GM19328 (cell line): Measurements from ENCODE around the gene C3orf49.

ENCODE experiments used
- ATAC-seq: cut with Tn5 transposase; IDR thresholded peaks from one replicate; pipeline ENCODE4 v1.9.1; 2021; ENCODE audit warnings: mild to moderate bottlenecking, moderate library complexity; ENCODE audit not compliant: unreplicated experiment

Gene C3orf49

DNA sequence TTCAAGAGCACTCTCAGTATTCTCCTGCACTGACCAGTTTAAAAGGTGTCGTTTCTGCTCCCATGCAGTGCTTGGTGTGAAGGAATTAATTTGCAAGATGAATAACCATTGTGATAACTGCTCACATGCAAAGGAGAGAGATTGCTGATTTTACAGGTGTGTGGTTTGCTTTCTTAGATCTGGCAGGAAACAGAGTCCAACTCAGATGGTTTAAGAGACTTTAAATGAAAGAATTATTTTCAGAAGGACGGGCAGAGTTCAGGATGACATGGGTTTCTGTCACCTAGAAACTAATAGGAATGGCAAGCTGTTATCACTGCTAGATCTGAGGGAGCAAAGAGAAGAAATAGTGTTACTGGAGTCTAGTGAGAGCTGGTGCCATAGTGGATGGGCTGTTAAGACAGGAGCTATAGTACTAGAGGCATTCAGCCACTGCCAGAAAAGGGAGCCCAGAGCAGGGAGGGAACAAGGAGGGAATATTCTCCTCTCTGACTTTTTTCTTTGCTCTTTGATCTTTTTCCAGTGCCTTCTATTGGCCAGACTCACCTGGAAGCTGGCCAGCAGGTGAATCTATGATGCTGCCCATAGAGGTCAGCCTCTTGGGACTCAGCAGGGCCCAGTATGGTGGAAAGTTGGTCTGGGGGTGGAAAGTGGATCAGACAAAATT lies 59.4 kb downstream of the C3orf49 start:
- ATAC-seq = no peak

DNA sequence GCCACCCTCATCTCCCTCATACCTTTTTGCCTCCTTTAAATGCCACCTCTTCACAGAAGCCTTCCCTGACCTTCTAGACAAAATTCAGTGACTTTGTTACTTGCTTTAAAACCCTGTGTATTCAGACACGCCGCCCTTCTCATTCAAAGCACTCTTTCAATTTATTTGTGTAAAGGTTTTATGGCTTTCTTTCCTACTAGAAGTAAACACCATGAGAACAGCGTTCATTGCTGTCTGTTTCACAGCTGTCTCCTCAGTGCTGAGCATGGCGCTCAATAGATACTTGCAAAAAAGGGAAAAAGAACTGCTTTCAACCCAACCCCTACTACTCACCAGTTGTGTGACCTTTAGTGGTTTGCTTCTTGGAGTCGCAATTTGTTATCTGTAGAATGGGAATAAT lies 61.6 kb downstream of the C3orf49 start:
- ATAC-seq = no peak

DNA sequence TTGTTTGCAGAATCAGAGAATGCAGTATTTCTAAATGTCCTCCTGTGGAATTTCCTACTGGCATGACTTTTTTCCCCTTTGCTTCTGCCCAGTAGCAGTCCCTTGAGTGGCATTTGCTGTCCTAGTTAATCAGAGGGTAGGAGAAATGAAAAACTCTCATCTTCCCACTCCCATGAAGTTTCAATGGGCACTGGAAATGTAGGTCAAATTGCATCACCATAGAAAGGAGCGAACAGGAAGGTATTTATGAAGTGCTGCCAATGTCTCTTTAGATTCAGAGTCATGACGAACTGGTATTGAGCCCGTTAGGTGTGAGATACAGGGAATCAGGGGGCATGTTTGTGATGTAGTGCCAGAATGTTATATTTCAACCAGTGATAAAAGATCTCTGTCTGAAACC lies 67.8 kb downstream of the C3orf49 start:
- ATAC-seq = no peak

DNA sequence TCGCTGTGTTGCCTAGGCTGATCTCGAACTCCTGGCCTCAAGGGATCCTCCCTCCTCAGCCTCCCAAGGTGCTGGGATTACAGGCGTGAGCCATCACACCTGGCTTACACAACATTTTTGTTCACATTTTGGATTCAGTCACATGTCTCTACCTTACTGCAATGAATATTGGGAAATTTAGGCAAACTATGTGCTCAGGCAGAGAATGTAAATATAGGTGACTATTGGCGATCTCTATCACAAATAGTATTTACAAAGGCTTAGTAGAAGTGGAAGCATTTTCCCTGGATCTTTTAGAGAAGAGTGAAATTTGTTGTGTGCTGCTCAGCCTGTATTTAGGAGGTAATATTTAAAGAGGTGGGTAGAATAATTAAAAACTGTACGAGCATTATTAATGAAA lies 72.4 kb downstream of the C3orf49 start:
- ATAC-seq = no peak

DNA sequence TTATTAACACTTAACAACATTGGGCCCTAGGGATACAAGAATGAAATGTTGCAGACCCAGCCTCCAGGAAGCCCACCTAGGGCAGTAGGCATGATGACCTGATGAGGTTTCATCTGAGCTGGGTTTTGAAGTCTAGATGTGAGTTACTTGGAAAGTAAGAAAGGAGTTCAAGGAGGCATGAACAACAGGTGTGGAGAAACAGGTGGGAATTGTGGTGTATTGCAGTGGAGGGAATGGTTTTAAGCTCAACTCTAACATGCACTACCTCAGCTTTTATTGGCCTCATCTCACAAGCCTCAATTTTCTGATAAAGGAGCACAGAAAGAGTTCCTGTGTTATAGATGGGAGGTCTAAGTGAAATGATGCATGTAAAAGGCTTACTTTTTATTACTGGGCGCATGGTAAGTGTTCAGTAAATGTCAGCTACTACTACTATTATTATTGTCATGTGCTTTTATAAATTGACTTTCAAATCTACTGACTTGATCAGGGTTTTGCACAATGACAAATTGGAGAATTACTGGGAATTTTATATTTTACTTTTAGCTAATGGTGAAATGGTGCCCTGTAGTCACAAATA lies 73.8 kb downstream of the C3orf49 start:
- ATAC-seq = no peak

DNA sequence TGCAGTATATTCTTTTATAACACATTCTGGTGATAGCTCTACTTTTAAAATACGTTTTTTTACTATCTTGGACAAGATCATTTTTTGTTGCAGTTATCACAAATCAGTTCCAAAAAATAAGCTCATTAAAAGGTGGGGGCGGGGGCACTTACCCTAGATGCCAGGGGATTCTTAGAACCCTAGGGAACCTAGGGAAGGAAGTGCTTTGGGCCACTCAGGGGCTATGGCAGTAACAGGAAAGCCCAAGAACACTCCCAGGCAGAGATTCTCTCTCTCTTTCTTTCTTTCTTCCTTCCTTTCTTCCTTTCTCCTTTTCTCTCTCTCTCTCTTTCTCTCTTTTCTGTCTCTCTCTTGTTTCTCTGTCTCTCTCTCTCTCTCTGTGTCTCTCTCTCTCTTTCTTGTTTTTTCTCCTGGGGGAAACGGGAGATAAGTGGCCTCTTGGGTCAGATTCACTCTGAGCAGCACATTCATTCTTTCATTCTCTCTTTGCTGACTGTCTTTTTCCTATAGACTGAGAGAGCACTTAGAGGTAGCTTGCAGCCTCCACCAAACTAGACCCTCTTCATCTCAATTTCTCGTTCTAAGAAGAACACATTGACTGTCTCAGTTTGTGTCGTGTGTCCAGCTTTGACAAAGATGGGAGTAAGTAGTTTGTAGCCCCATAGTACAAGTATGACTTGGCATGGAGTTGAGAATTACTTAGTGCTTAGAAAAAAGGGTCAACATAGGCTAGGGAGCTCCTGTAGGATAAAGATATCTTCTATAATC lies 76.5 kb downstream of the C3orf49 start:
- no peak for ATAC-seq

DNA sequence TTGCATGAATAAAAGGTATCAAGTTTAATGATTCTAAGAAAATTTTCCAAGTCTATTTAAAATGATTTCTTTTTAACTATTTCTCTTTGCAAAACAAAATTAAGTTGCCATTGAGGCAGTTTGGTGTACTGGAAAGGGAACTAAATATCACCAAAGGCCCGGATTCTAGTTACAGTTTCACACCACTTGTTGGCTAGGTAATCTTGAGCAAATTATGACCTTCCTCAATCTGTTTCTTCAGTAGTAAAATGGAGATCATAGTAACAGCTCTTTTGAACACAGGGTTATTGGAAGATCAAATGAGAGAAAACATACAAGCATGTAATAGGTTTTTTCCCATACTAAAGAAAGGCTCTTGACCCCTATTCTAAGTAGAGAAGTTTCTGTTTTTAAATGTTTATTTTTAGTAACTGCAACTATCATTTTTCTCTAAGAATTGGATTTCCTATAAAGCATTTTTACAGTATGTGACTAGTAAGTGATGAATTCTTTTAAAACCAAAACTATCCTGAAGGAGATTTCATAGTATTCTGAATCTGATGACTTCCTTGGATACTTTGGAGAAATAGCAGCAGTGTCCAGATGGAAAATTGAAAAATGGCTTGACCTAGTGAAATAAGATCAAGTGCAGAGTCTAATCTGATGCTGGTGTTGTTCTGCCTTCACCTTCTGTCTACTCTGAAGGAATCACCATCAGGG lies 77.4 kb downstream of the C3orf49 start:
- no peak for ATAC-seq
